ENCODE results near the gene PRAMEF12. TPM values are rescaled to one million over a fixed set of nuclear protein-coding genes. Genes with fewer than 3 reads are reported as not detected.

The PRAMEF12 gene
- total RNA-seq, 2 experiments from 2014 or later = not detected

Other genes starting within 250 kb of the PRAMEF12 start
- gene DHRS3, start 155.5 kb upstream of the PRAMEF12 start, total RNA-seq = 100 to 1,000 TPM; 134 to 136 TPM
- not detected for gene AADACL4, start 129.7 kb upstream of the PRAMEF12 start, total RNA-seq
- gene AADACL3, start 57.6 kb upstream of the PRAMEF12 start, total RNA-seq = not detected
- gene CFAP107, start 27.5 kb upstream of the PRAMEF12 start, total RNA-seq = not detected
- gene PRAMEF1, start 17.7 kb downstream of the PRAMEF12 start, total RNA-seq = not detected
- not detected for gene PRAMEF11, start 57.7 kb downstream of the PRAMEF12 start, total RNA-seq
- gene HNRNPCL1, start 75.0 kb downstream of the PRAMEF12 start, total RNA-seq = not detected
- gene PRAMEF2, start 83.3 kb downstream of the PRAMEF12 start, total RNA-seq = not detected
- gene PRAMEF4, start 112.5 kb downstream of the PRAMEF12 start, total RNA-seq = not detected
- not detected for gene PRAMEF10, start 124.5 kb downstream of the PRAMEF12 start, total RNA-seq
- gene PRAMEF7, start 142.9 kb downstream of the PRAMEF12 start, total RNA-seq = not detected
- gene PRAMEF6, start 173.8 kb downstream of the PRAMEF12 start, total RNA-seq = not detected

Measured in activated CD8-positive, alpha-beta memory T cell treated with anti-CD3 and anti-CD28 coated beads for 36 hours (primary cell).